GM06990 (cell line): Measurements from ENCODE around the gene SH2D4B.

Source experiments
- DNase-seq: peaks from one replicate; pipeline ENCODE4 v3.0.0-alpha.2; 2011; ENCODE audit not compliant: insufficient read length; ENCODE audit errors: extremely low read depth
- H3K27me3 ChIP-seq: replicated peaks from 2 replicates; pipeline ENCODE4 v1.6.0; 2011; ENCODE audit warnings: low read length; ENCODE audit not compliant: control insufficient read depth, insufficient read depth
- H3K36me3 ChIP-seq: 2 replicates; pipeline ENCODE4 v1.5.1; 2011; ENCODE audit warnings: low read length; ENCODE audit not compliant: control insufficient read depth, insufficient read depth
- H3K4me3 ChIP-seq: replicated peaks from 2 replicates; pipeline ENCODE4 v1.5.1; 2011; ENCODE audit warnings: low read depth, mild to moderate bottlenecking, control low read depth, low read length
- TF ChIP-seq, protein P1 (sequence below): IDR thresholded peaks from 2 replicates; pipeline ENCODE4 v1.5.1; 2011; ENCODE audit warnings: low read length, control low read depth, mild to moderate bottlenecking, inconsistent platforms; ENCODE audit not compliant: insufficient read depth, poor library complexity, severe bottlenecking

SH2D4B gene

GRCh38 chr10:80500572-80501380 is 36.9 kb upstream of the SH2D4B start:
- Histone ChIP-seq H3K36me3 (peaks cover 2% of the 10 kb centered on the region), H3K4me3 (no peak overlapping the region), H3K27me3 (no peaks in the 10 kb centered on the region)
- TF ChIP-seq, protein P1, sequence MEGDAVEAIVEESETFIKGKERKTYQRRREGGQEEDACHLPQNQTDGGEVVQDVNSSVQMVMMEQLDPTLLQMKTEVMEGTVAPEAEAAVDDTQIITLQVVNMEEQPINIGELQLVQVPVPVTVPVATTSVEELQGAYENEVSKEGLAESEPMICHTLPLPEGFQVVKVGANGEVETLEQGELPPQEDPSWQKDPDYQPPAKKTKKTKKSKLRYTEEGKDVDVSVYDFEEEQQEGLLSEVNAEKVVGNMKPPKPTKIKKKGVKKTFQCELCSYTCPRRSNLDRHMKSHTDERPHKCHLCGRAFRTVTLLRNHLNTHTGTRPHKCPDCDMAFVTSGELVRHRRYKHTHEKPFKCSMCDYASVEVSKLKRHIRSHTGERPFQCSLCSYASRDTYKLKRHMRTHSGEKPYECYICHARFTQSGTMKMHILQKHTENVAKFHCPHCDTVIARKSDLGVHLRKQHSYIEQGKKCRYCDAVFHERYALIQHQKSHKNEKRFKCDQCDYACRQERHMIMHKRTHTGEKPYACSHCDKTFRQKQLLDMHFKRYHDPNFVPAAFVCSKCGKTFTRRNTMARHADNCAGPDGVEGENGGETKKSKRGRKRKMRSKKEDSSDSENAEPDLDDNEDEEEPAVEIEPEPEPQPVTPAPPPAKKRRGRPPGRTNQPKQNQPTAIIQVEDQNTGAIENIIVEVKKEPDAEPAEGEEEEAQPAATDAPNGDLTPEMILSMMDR = no peak
- DNase-seq = peak; percentile 60

- H3K4me3 ChIP-seq = no peak overlapping the region
- DNase-seq = no peak
- peaks cover 2% of the 10 kb centered on the region for H3K36me3 ChIP-seq
- no peaks in the 10 kb centered on the region for H3K27me3 ChIP-seq
- TF ChIP-seq, protein P1 = no peak
Measured at GRCh38 chr10:80501381-80501912, 36.3 kb upstream of the SH2D4B start.

DNA sequence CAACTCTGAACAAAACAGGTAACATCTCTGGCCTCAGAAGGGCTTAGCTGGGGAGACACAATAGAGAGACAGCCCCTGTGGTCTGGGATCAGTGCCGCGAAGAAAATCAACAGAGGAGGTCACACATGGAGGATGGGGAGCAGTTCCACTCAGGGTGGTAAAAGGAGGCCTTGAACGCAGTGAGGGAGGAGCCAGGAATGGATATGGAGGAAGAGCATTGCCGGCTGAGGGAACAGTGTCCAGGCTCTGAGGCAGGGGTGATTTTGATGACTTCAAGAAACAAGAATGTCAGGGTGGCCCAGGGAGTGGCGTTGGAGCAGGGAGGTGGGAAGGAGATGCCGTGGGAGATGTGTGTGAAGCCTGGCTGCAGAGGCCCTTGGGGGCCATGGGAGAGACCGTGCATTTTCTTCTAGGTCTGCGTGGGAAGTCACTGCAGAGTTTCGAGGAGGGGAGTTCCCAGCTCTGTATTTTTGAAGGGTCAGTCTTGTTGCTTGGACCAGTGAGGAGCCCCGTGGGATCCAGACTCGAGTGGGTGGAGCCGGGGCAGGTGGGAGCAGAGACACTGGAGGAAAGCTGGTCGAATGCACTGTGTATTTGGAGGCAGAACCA is 35.7 kb upstream of the SH2D4B start:
- TF ChIP-seq, protein P1 = no peak
- Histone ChIP-seq H3K36me3 (peaks cover 6% of the 10 kb centered on the region), H3K27me3 (no peaks in the 10 kb centered on the region), H3K4me3 (no peak overlapping the region)
- DNase-seq = no peak

GRCh38 chr10:80502621-80503583 is 34.8 kb upstream of the SH2D4B start:
- H3K27me3 ChIP-seq = no peaks in the 10 kb centered on the region
- TF ChIP-seq, protein P1 = no peak
- no peak overlapping the region for H3K4me3 ChIP-seq
- no peak for DNase-seq
- peaks cover 10% of the 10 kb centered on the region for H3K36me3 ChIP-seq

- TF ChIP-seq, protein P1 = no peak
- H3K36me3 ChIP-seq = peaks cover 12% of the 10 kb centered on the region
- H3K4me3 ChIP-seq = no peak overlapping the region
- no peaks in the 10 kb centered on the region for H3K27me3 ChIP-seq
- DNase-seq = no peak
Measured at GRCh38 chr10:80503584-80504157, 34.0 kb upstream of the SH2D4B start.
